Sigmoid colon (tissue), 7 donors: ENCODE results near the gene INSRR. TPM values are rescaled to one million over a fixed set of nuclear protein-coding genes. Genes with fewer than 3 reads are reported as not detected.

Experiments used
- DNase-seq: peaks from one replicate; pipeline ENCODE4 v3.0.0-alpha.2; 2019
- H3K27ac ChIP-seq, 4 donors: fragments of 200-600 bp; sonication (generic); one replicate each; pipeline ENCODE4 v1.5.1; 2016 to 2019; ENCODE audit warnings: mild to moderate bottlenecking in 1 of 4
- H3K27me3 ChIP-seq, 3 donors: fragments of 200-600 bp; sonication (generic); one replicate each; pipeline ENCODE4 v1.5.1; 2019; ENCODE audit warnings: mild to moderate bottlenecking in 1 of 3
- H3K36me3 ChIP-seq, 4 donors: fragments of 200-600 bp; sonication (generic); one replicate each; pipeline ENCODE4 v1.5.1; 2016 to 2019
- H3K4me1 ChIP-seq, 4 donors: fragments of 200-600 bp; sonication (generic); one replicate each; pipeline ENCODE4 v1.5.1; 2017 to 2019
- H3K4me3 ChIP-seq, 4 donors: fragments of 200-600 bp; sonication (generic); one replicate each; pipeline ENCODE4 v1.5.1; 2017 to 2019; ENCODE audit warnings: mild to moderate bottlenecking in 2 of 4, moderate library complexity in 1 of 4
- H3K9me3 ChIP-seq, 4 donors: fragments of 200-600 bp in 3 of 4; sonication (generic) in 3 of 4; one replicate each; pipeline versions ENCODE4 v1.5.1 to v1.6.1; 2013 to 2019
- CTCF ChIP-seq, 4 experiments: fragments of 450-650 bp in 3 of 4; fragments of 200-600 bp in 1 of 4; IDR thresholded peaks; one replicate each; pipeline ENCODE4 v1.5.1; 2016 to 2019; ENCODE audit warnings: antibody characterized with exemption in 4 of 4, mild to moderate bottlenecking in 3 of 4, moderate library complexity in 2 of 4
- EP300 ChIP-seq, 4 donors: sonication (generic); formaldehyde crosslinking; IDR thresholded peaks; one replicate each; pipeline ENCODE4 v1.6.1; 2017; ENCODE audit warnings: antibody characterized with exemption in 4 of 4
- POLR2A ChIP-seq, 2 donors: fragments of 450-650 bp; IDR thresholded peaks; one replicate each; pipeline ENCODE4 v1.6.1; 2016; ENCODE audit warnings: antibody characterized with exemption in 2 of 2, mild to moderate bottlenecking in 2 of 2, moderate library complexity in 2 of 2
- POLR2AphosphoS5 ChIP-seq, 4 donors: sonication (generic); formaldehyde crosslinking; IDR thresholded peaks; one replicate each; pipeline ENCODE4 v1.6.1; 2017; ENCODE audit warnings: antibody characterized with exemption in 4 of 4
- WGBS, 2 donors: extraction: QIAGEN DNeasy Blood & Tissue Kit; methylation state at CpG; one replicate each; pipeline ENCODE4 v1.1.7; 2013; 5-methylcytosine and 5-hydroxymethylcytosine counted together
- intact Hi-C: fragments of 100-400 bp; cut with DNase I; formaldehyde crosslinking; loops from one replicate; pipeline ENCODE4 v1.15.1; 2023
- polyA plus RNA-seq, 3 donors: library from polyadenylated mRNA; stranded (reverse); fragments of 200-250 nt; gene quantifications; one replicate each; pipeline ENCODE4 v1.2.3, GENCODE V29; 2013
- total RNA-seq, 4 donors: library from RNA; depleted of rRNA; stranded (reverse); fragments of >200 nt; gene quantifications; one replicate each; pipeline ENCODE4 v1.1.0, GENCODE V29; 2016
- donor health status: healthy with polysubstance abuse.
- donor health status: Bipolar disorder and iron deficiency.
- donor health status: healthy.

Gene INSRR
- total and polyA plus RNA-seq, 7 donors, result 0.06 TPM; not detected in 6

GRCh38 chr1:156885880-156886355 is 27.0 kb upstream of the INSRR start:
- H3K27me3 ChIP-seq, result peaks cover 0 to 16% (median 0%) of the 10 kb centered on the region in 3 donors
- WGBS, 2 donors, result 48 to 69% methylated on average over 13 of the region's 13 CpGs
- intact Hi-C loops, result no loop called here
- H3K4me3 ChIP-seq, result no peak overlapping the region
- H3K36me3 ChIP-seq, result no peaks in the 10 kb centered on the region
- TF ChIP-seq EP300 (IDR thresholded peaks at IDR 0.05) (no peak), CTCF (IDR thresholded peaks at IDR 0.05) (no peak), POLR2A (IDR thresholded peaks at IDR 0.05) (no peak), POLR2AphosphoS5 (IDR thresholded peaks at IDR 0.05) (no peak)
- no peak for DNase-seq
- H3K9me3 ChIP-seq, result no peaks in the 10 kb centered on the region
- H3K4me1 ChIP-seq, result no peaks in the 10 kb centered on the region
- H3K27ac ChIP-seq, result no peak overlapping the region

- 26 to 48% methylated on average over 1 of the region's 1 CpG for WGBS, 2 donors
- H3K36me3 ChIP-seq, result no peaks in the 10 kb centered on the region
- intact Hi-C loops, result no loop called here
- no peak for DNase-seq
- peaks cover 0 to 16% (median 0%) of the 10 kb centered on the region in 3 donors for H3K27me3 ChIP-seq
- no peak overlapping the region for H3K4me3 ChIP-seq
- TF ChIP-seq POLR2A (IDR thresholded peaks at IDR 0.05) (no peak), EP300 (IDR thresholded peaks at IDR 0.05) (no peak), POLR2AphosphoS5 (IDR thresholded peaks at IDR 0.05) (no peak), CTCF (IDR thresholded peaks at IDR 0.05) (no peak)
- H3K9me3 ChIP-seq, result no peaks in the 10 kb centered on the region
- H3K27ac ChIP-seq, result no peak overlapping the region
- H3K4me1 ChIP-seq, result no peaks in the 10 kb centered on the region
Observed at GRCh38 chr1:156885314-156885713, 26.4 kb upstream of the INSRR start.

GRCh38 chr1:156884560-156885184 is 25.8 kb upstream of the INSRR start:
- Histone ChIP-seq H3K27ac (no peak overlapping the region), H3K4me1 (no peaks in the 10 kb centered on the region), H3K9me3 (no peaks in the 10 kb centered on the region), H3K27me3 (peaks cover 0 to 21% (median 0%) of the 10 kb centered on the region in 3 donors), H3K36me3 (no peaks in the 10 kb centered on the region), H3K4me3 (no peak overlapping the region)
- TF ChIP-seq POLR2A (IDR thresholded peaks at IDR 0.05) (no peak), POLR2AphosphoS5 (IDR thresholded peaks at IDR 0.05) (no peak), EP300 (IDR thresholded peaks at IDR 0.05) (no peak), CTCF (IDR thresholded peaks at IDR 0.05) (no peak)
- intact Hi-C loops, result no loop called here
- WGBS, 2 donors, result 65 to 67% methylated on average over 10 of the region's 10 CpGs
- no peak for DNase-seq

- Histone ChIP-seq H3K4me3 (no peak overlapping the region), H3K27me3 (peaks cover 0 to 22% (median 0%) of the 10 kb centered on the region in 3 donors), H3K27ac (no peak overlapping the region), H3K4me1 (no peaks in the 10 kb centered on the region), H3K36me3 (no peaks in the 10 kb centered on the region), H3K9me3 (no peaks in the 10 kb centered on the region)
- WGBS, 2 donors, result 45 to 76% methylated on average over 7 of the region's 7 CpGs
- no peak for TF ChIP-seq EP300 (IDR thresholded peaks at IDR 0.05)
- TF ChIP-seq POLR2AphosphoS5 (IDR thresholded peaks at IDR 0.05), result no peak
- TF ChIP-seq CTCF (IDR thresholded peaks at IDR 0.05), result no peak
- TF ChIP-seq POLR2A (IDR thresholded peaks at IDR 0.05), result no peak
- DNase-seq, result no peak
- intact Hi-C loops, result no loop called here
Observed at GRCh38 chr1:156883919-156884318, 25.0 kb upstream of the INSRR start.

- Histone ChIP-seq H3K27me3 (peaks cover 0 to 31% (median 0%) of the 10 kb centered on the region in 3 donors), H3K4me1 (no peaks in the 10 kb centered on the region), H3K36me3 (no peaks in the 10 kb centered on the region), H3K27ac (no peak overlapping the region), H3K4me3 (no peak overlapping the region), H3K9me3 (no peaks in the 10 kb centered on the region)
- TF ChIP-seq CTCF (IDR thresholded peaks at IDR 0.05) (no peak), POLR2AphosphoS5 (IDR thresholded peaks at IDR 0.05) (no peak)
- 59 to 82% methylated on average over 3 of the region's 3 CpGs for WGBS, 2 donors
- intact Hi-C loops, result no loop called here
- no peak for DNase-seq
Observed at GRCh38 chr1:156882543-156882942, 23.6 kb upstream of the INSRR start.
